GM18498 (cell line): ENCODE measurements around the gene ADGRL2.

Experiments used
- ATAC-seq: cut with Tn5 transposase; IDR thresholded peaks from one replicate; pipeline ENCODE4 v1.9.1; 2021; ENCODE audit warnings: mild to moderate bottlenecking, moderate library complexity; ENCODE audit not compliant: unreplicated experiment

The ADGRL2 gene

GRCh38 chr1:81800695-81801650 is at the start of gene ADGRL2:
Gene ADGRL2, plus strand, starts transcription at chr1:81800934. Its CDS starts 36,051 bp downstream, at chr1:81836985.
- ATAC-seq: peak; percentile 55

DNA sequence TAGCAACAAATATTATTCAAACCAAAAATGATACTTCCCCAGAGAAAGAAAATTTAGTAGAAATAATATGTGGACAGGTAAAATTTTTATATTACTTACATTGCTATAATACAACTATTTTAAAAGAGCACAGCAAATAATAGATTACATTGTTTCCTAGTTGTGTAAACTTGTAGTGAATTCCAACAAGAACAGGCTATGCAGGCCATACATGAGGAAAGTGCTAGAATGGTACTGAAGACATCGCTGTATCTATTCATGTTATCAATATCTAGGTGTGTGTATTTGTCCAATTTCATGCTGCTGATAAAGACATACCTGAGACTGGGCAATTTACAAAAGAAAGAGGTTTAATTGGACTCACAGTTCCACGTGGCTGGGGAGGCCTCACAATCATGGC is 47.9 kb upstream of the ADGRL2 start:
- ATAC-seq: no peak

- no peak for ATAC-seq
Measured at GRCh38 chr1:81754424-81754823, 46.3 kb upstream of the ADGRL2 start.

GRCh38 chr1:81756872-81757271 is 43.9 kb upstream of the ADGRL2 start:
- no peak for ATAC-seq

- ATAC-seq: no peak
Measured at GRCh38 chr1:81757398-81758020, 43.2 kb upstream of the ADGRL2 start.

GRCh38 chr1:81758181-81758580 is 42.6 kb upstream of the ADGRL2 start:
- no peak for ATAC-seq

DNA sequence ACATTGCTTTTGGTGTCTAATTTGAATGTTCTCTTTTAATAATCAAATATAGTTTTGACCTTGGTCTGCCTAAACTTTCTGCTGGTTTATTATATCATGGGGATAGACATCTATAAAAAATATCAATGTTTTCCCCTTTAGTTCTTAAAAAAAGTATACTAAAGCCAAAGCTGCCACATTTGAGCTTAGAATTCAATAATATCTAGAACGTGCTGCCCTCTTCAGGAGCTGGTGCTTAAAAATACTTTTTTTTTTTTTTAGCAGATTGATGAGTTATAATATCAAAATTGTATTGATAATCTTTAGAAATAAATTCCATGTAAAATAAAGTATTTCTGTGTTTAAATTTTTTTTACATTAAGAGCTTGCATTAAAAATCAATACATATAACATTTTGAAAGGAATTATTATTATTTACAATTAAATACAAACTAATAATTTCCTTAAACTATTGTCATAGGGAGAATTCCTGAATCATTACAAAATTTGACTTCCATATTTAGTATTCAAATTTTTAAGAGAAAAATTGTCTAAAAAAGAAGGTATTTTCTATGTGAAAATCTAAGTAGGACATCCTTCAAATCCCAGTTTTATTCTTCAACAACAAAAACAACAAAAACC is 40.1 kb upstream of the ADGRL2 start:
- no peak for ATAC-seq

- no peak for ATAC-seq
Measured at GRCh38 chr1:81775510-81775909, 25.2 kb upstream of the ADGRL2 start.

- ATAC-seq: no peak
Measured at GRCh38 chr1:81780705-81781454, 19.9 kb upstream of the ADGRL2 start.

GRCh38 chr1:81781749-81782148 is 19.0 kb upstream of the ADGRL2 start:
- ATAC-seq: no peak

DNA sequence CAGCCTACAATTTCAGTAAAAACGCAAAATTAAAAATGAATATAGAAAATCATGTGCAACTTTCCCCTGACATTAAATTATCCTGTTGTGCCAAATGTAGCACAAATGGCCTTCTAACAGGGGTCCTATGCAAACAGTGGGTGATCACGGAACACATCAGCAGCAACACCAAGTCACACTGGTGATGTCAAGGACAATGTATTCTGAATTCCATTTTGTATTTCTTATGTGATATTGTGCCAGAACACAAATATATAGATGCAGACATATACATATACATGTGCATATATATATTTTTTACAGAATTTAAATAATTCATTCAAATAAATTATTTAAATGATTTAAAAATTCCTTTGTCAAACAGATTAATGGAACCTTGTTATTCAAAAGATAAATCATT is 8.6 kb upstream of the ADGRL2 start:
- no peak for ATAC-seq

DNA sequence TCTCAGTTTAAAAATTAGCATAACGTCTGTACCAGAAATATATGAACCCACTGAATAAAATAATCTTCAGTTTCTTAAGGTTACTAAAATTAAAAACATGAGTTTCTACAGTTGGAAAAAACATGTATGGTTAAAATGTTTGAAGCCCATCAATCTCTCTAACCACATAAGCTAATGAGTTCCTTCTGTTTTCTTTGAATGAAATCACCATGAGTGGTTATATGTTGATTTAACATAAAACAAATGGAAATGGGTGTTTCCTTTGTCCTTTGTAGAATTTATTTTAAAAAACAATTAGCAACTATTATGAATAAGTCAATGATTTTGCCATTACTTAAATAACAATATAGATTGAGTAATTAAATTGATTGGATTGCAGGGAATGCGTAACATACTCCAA is 3.0 kb upstream of the ADGRL2 start:
- no peak for ATAC-seq

- ATAC-seq: no peak
Measured at GRCh38 chr1:81799939-81800694, 617 bp upstream of the ADGRL2 start.

GRCh38 chr1:81801651-81802456 is 1.1 kb downstream of the ADGRL2 start:
- ATAC-seq: no peak

DNA sequence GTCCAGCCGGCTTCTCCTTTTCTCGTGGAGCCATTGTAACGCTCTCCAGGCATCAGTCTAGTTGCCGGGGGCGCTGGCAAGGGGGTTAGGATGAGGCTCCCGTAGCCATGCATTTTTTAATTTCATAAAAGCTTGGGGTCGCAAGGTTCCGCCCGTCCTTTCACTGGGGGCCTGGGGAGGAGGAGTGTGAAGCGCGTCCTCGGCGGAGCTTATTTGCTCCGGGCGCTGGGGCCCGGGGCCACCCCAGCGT is 1.6 kb downstream of the ADGRL2 start:
- ATAC-seq: no peak

DNA sequence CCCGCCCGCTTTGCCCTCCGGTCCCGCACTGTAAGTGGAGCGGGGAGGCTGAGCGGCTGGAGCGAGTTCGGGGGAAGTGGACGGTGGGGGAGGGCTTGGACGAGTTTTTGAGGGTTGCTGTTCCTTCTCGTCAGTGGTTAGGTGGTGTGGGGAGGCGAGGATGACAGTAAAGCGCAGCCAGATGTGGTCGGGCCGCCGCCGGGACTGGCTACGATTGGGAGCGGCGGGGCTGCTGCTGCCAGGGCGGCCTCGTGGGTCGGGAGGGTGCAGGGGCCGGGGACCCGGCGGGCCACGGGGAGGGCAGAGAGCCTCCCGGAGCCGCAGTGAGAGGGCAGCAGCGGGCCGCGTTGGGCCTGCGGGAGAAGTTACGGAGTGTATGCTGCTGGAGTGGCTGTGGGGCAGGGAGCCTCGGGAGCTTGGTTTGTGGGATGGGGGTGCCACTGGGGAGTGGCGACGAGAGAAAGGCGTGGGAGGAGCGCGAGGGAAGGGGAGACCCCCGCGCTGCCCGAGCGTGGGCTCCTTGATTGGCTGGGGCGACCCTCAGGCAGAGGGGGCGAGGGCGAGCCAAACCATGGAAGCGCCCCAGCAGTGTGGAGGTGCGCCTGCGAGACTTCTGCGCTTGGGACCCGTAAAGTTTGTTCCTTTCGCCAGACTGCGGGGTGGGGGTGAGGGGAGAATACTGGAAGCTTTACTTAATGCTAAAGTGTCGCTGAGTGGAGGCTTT is 2.1 kb downstream of the ADGRL2 start:
- ATAC-seq: no peak

GRCh38 chr1:81803431-81804110 is 2.8 kb downstream of the ADGRL2 start:
- no peak for ATAC-seq

GRCh38 chr1:81804312-81804711 is 3.6 kb downstream of the ADGRL2 start:
- ATAC-seq: no peak
